ENCODE measurements around the gene KRT34. TPM values are rescaled to one million over a fixed set of nuclear protein-coding genes. Genes with fewer than 3 reads are reported as not detected.

KRT34 gene
- total and polyA plus RNA-seq, 2 experiments from 2014 or later = 0.20 TPM; not detected in 1

GRCh38 chr17:41417576-41418015 is 35.5 kb upstream of the KRT34 start:
- TF ChIP-seq EZH2phosphoT487 (IDR thresholded peaks at IDR 0.05; ENCODE audit: low read depth, severe bottlenecking, unreplicated experiment) (no peak), CTCF (IDR thresholded peaks at IDR 0.05; ENCODE audit: poor library complexity) (no peak)
- Histone ChIP-seq H3K27me3 (no peaks in the 10 kb centered on the region), H4K20me1 (ENCODE audit: insufficient read depth, poor library complexity, severe bottlenecking) (no peaks in the 10 kb centered on the region), H3K36me3 (replicated peaks; ENCODE audit: insufficient read depth, low read depth) (no peaks in the 10 kb centered on the region), H3K4me2 (no peak overlapping the region), H3K9me3 (ENCODE audit: low read depth) (no peaks in the 10 kb centered on the region), H2AFZ (no peak overlapping the region), H3K9me2 (replicated peaks; ENCODE audit: insufficient read depth) (no peaks in the 10 kb centered on the region), H3K4me1 (ENCODE audit: insufficient read depth) (peaks cover 20% of the 10 kb centered on the region), H3K4me3 (no peak overlapping the region), H3K27ac (peak overlapping the region; percentile 1), H3K79me2 (no peaks in the 10 kb centered on the region)
- DNase-seq (ENCODE audit: low spot score) = peak; percentile 15
- WGBS (ENCODE audit: low lambda C conversion rate, missing lambda C conversion rate) = 45% methylated on average over 4 of the region's 4 CpGs

GRCh38 chr17:41417127-41417526 is 35.0 kb upstream of the KRT34 start:
- H3K9me2 ChIP-seq (replicated peaks; ENCODE audit: insufficient read depth) = no peaks in the 10 kb centered on the region
- no peak overlapping the region for H3K4me2 ChIP-seq
- WGBS (ENCODE audit: low lambda C conversion rate, missing lambda C conversion rate) = 95% methylated on average over 6 of the region's 6 CpGs
- H3K4me3 ChIP-seq = no peak overlapping the region
- H3K27ac ChIP-seq = peak overlapping the region; percentile 1
- no peaks in the 10 kb centered on the region for H3K27me3 ChIP-seq
- no peaks in the 10 kb centered on the region for H3K36me3 ChIP-seq (replicated peaks; ENCODE audit: insufficient read depth, low read depth)
- H3K9me3 ChIP-seq (ENCODE audit: low read depth) = no peaks in the 10 kb centered on the region
- no peak for DNase-seq (ENCODE audit: low spot score)
- H2AFZ ChIP-seq = no peak overlapping the region
- TF ChIP-seq EZH2phosphoT487 (IDR thresholded peaks at IDR 0.05; ENCODE audit: low read depth, severe bottlenecking, unreplicated experiment) (no peak), CTCF (IDR thresholded peaks at IDR 0.05; ENCODE audit: poor library complexity) (no peak), EZH2 (IDR thresholded peaks at IDR 0.05; ENCODE audit: borderline replicate concordance) (no peak)
- no peaks in the 10 kb centered on the region for H3K79me2 ChIP-seq
- H4K20me1 ChIP-seq (ENCODE audit: insufficient read depth, poor library complexity, severe bottlenecking) = no peaks in the 10 kb centered on the region
- H3K4me1 ChIP-seq (ENCODE audit: insufficient read depth) = peaks cover 20% of the 10 kb centered on the region

- no peaks in the 10 kb centered on the region for H3K9me3 ChIP-seq (ENCODE audit: low read depth)
- peaks cover 20% of the 10 kb centered on the region for H3K4me1 ChIP-seq (ENCODE audit: insufficient read depth)
- no peaks in the 10 kb centered on the region for H3K27me3 ChIP-seq
- no peaks in the 10 kb centered on the region for H4K20me1 ChIP-seq (ENCODE audit: insufficient read depth, poor library complexity, severe bottlenecking)
- no peaks in the 10 kb centered on the region for H3K9me2 ChIP-seq (replicated peaks; ENCODE audit: insufficient read depth)
- H3K36me3 ChIP-seq (replicated peaks; ENCODE audit: insufficient read depth, low read depth) = no peaks in the 10 kb centered on the region
- peak overlapping the region; percentile 64 for H3K27ac ChIP-seq
- no peak for DNase-seq (ENCODE audit: low spot score)
- no peak for TF ChIP-seq EZH2 (IDR thresholded peaks at IDR 0.05; ENCODE audit: borderline replicate concordance)
- H3K4me2 ChIP-seq = no peak overlapping the region
- no peaks in the 10 kb centered on the region for H3K79me2 ChIP-seq
- 82% methylated on average over 5 of the region's 5 CpGs for whole genome bisulfite sequencing (ENCODE audit: low lambda C conversion rate, missing lambda C conversion rate)
- H2AFZ ChIP-seq = no peak overlapping the region
- no peak overlapping the region for H3K4me3 ChIP-seq
Observed at GRCh38 chr17:41416479-41416878, 34.4 kb upstream of the KRT34 start.

- WGBS (ENCODE audit: low lambda C conversion rate, missing lambda C conversion rate) = 83% methylated on average over 3 of the region's 3 CpGs
- Histone ChIP-seq H3K27ac (peak overlapping the region; percentile 64), H3K4me1 (ENCODE audit: insufficient read depth) (peaks cover 19% of the 10 kb centered on the region), H3K36me3 (replicated peaks; ENCODE audit: insufficient read depth, low read depth) (no peaks in the 10 kb centered on the region), H3K4me3 (no peak overlapping the region), H2AFZ (no peak overlapping the region), H3K27me3 (no peaks in the 10 kb centered on the region), H4K20me1 (ENCODE audit: insufficient read depth, poor library complexity, severe bottlenecking) (no peaks in the 10 kb centered on the region), H3K9me2 (replicated peaks; ENCODE audit: insufficient read depth) (no peaks in the 10 kb centered on the region), H3K4me2 (no peak overlapping the region), H3K79me2 (no peaks in the 10 kb centered on the region), H3K9me3 (ENCODE audit: low read depth) (no peaks in the 10 kb centered on the region)
- no peak for TF ChIP-seq EZH2phosphoT487 (IDR thresholded peaks at IDR 0.05; ENCODE audit: low read depth, severe bottlenecking, unreplicated experiment)
- no peak for TF ChIP-seq CTCF (IDR thresholded peaks at IDR 0.05; ENCODE audit: poor library complexity)
- TF ChIP-seq EZH2 (IDR thresholded peaks at IDR 0.05; ENCODE audit: borderline replicate concordance) = no peak
- peak; percentile 30 for DNase-seq (ENCODE audit: low spot score)
Observed at GRCh38 chr17:41415833-41416335, 33.8 kb upstream of the KRT34 start.

Measured in hepatocyte (in vitro differentiated cells).